Heart left ventricle (tissue), 16 donors: ENCODE data around the gene CNN3. TPM values are rescaled to one million over a fixed set of nuclear protein-coding genes. Genes with fewer than 3 reads are reported as not detected.
A peak's percentile ranks its signal among the peaks of the same experiment; 100 is the strongest.

Experiments used
- ATAC-seq, 4 donors: fragments of 200-7000 bp; cut with Tn5 transposase; one replicate each; pipeline ENCODE4 v1.9.1; 2020 to 2022; ENCODE audit warnings: moderate library complexity in 4 of 4, mild to moderate bottlenecking in 3 of 4, moderate number of reproducible peaks in 1 of 4
- DNase-seq, 5 donors: peaks; one replicate each; pipeline ENCODE4 v3.0.0-alpha.2; 2020
- H3K27ac ChIP-seq, 12 donors: fragments of 200-600 bp; sonication (generic) in 4 of 12; one replicate each; pipeline versions ENCODE4 v1.5.0 to v1.8.0; 2016 to 2022; ENCODE audit warnings: mild to moderate bottlenecking in 2 of 12
- H3K27me3 ChIP-seq, 9 donors: fragments of 200-600 bp; sonication (generic) in 2 of 9; one replicate each; pipeline versions ENCODE4 v1.5.1 to v1.8.0; 2016 to 2022; ENCODE audit warnings: mild to moderate bottlenecking in 3 of 9
- H3K36me3 ChIP-seq, 9 donors: fragments of 200-600 bp; sonication (generic) in 2 of 9; one replicate each; pipeline versions ENCODE4 v1.5.0 to v1.8.0; 2018 to 2022; ENCODE audit warnings: mild to moderate bottlenecking in 2 of 9
- H3K4me1 ChIP-seq, 12 donors: fragments of 200-600 bp; sonication (generic) in 4 of 12; one replicate each; pipeline versions ENCODE4 v1.5.0 to v1.8.0; 2016 to 2022; ENCODE audit warnings: mild to moderate bottlenecking in 3 of 12
- H3K4me3 ChIP-seq, 12 donors: fragments of 200-600 bp; sonication (generic) in 4 of 12; one replicate each; pipeline versions ENCODE4 v1.5.0 to v1.8.0; 2017 to 2022; ENCODE audit warnings: mild to moderate bottlenecking in 9 of 12, moderate library complexity in 4 of 12
- H3K9me3 ChIP-seq, 12 donors: fragments of 200-600 bp; sonication (generic) in 4 of 12; one replicate each; pipeline versions ENCODE4 v1.5.0 to v1.8.0; 2016 to 2022; ENCODE audit warnings: mild to moderate bottlenecking in 1 of 12
- CTCF ChIP-seq, 12 donors: fragments of 200-600 bp; sonication (generic) in 4 of 12; IDR thresholded peaks; one replicate each; pipeline versions ENCODE4 v1.5.0 to v1.8.0; 2018 to 2022; ENCODE audit warnings: antibody characterized with exemption in 12 of 12, mild to moderate bottlenecking in 5 of 12
- POLR2A ChIP-seq, 2 donors: fragments of 450-650 bp; IDR thresholded peaks; one replicate each; pipeline ENCODE4 v1.6.1; 2017; ENCODE audit warnings: antibody characterized with exemption in 2 of 2, mild to moderate bottlenecking in 2 of 2, moderate library complexity in 2 of 2
- WGBS, 4 donors: extraction: QIAGEN DNeasy Blood & Tissue Kit in 2 of 4; methylation state at CpG; one replicate each; pipeline versions ENCODE4 v1.1.5 to v1.1.7; 2013 to 2018; 5-methylcytosine and 5-hydroxymethylcytosine counted together
- intact Hi-C, 10 donors: fragments of 100-400 bp; cut with DNase I; formaldehyde crosslinking; loops; one replicate each; pipeline versions ENCODE4 v1.11.1 to v1.14.2; 2022
- polyA plus RNA-seq, 2 donors: library from polyadenylated mRNA; stranded (reverse); fragments of 200-250 nt; gene quantifications; one replicate each; pipeline ENCODE4 v1.2.3, GENCODE V29; 2013
- total RNA-seq, 9 donors: library from RNA; depleted of rRNA in 2 of 9; stranded (reverse); fragments of >200 nt in 2 of 9; fragmentation: NEBNext Ultra II Directional in 3 of 9; extraction: Animal tissue kit (Norgen Biotek cat#: 25700) in 3 of 9; gene quantifications; one replicate each; pipeline versions ENCODE4 v1.1.0 to v1.2.4, GENCODE V29; 2016 to 2023
- donor health status: ischemic (EF 13 %, LVEDD 7.1; RV severe dilation, severe dysfunction).
- donor health status: healthy with polysubstance abuse.
- donor health status: DM: no; HTN: yes; CAD: no.
- donor health status: DM: no; HTN: no; CAD: no.
- donor health status: ischemic (EF 25% LVEDD 6.9; RV normal size, moderate dysfunction).
- donor health status: ischemic (EF 25% LVEDD 5.7; RV mildly dilated, moderate dysfunction).
- donor health status: healthy.
- donor health status: DM: yes; HTN: yes; CAD: no.
- donor health status: ischemic (EF 35%, LVEDD 5.7; RV mildly dilated, moderate dysfunction).
- donor health status: nonischemic (EF 11% LVEDD 7.7; RV severe dilation, severe dysfunction).
- donor health status: DM: yes; HTN: yes; CAD: no.
- donor health status: PGD.
- donor health status: ischemic (EF 29% LVEDD 5.4; RV normal size, mild dysfunction).
- donor health status: nonischemic (EF 23%, LVEDD 6.1; RV moderate dilation, normal function).

Gene CNN3
- total and polyA plus RNA-seq, 11 donors, result 23.8 to 115 (median 73.8) TPM

- peak overlapping the region in 1 of 12 donors; percentile 46 for H3K27ac ChIP-seq
Observed at GRCh38 chr1:94912263-94913184, 14.4 kb downstream of the CNN3 start.

GRCh38 chr1:94909486-94909885 lies 17.4 kb downstream of the CNN3 start:
- no peaks in the 10 kb centered on the region for H3K9me3 ChIP-seq
- peak in 1 of 4 donors; percentile 30 for ATAC-seq
- no peaks in the 10 kb centered on the region for H3K27me3 ChIP-seq
- intact Hi-C loops, result loop anchor here in 1 of 10 donors (2.0 kb wide), 1 partner anchor 31 kb away; no protein-coding TSS in a partner anchor
- WGBS, 4 donors, result 81 to 86% (median 84%) methylated on average over 6 of the region's 6 CpGs
- H3K27ac ChIP-seq, result no peak overlapping the region
- H3K36me3 ChIP-seq, result peaks cover 0 to 18% (median 0%) of the 10 kb centered on the region in 9 donors
- no peak overlapping the region for H3K4me3 ChIP-seq
- peaks cover 0 to 97% (median 41%) of the 10 kb centered on the region in 12 donors for H3K4me1 ChIP-seq
- DNase-seq, result no peak
- TF ChIP-seq POLR2A (IDR thresholded peaks at IDR 0.05) (no peak), CTCF (IDR thresholded peaks at IDR 0.05) (no peak)

More at GRCh38 chr1:94912263-94913184, 14.4 kb downstream of the CNN3 start:
- no peaks in the 10 kb centered on the region for H3K9me3 ChIP-seq
- DNase-seq, result no peak
- peaks cover 0 to 13% (median 0%) of the 10 kb centered on the region in 9 donors for H3K36me3 ChIP-seq
- no peak overlapping the region for H3K4me3 ChIP-seq
- no peaks in the 10 kb centered on the region for H3K27me3 ChIP-seq
- WGBS, 4 donors, result 53 to 64% (median 60%) methylated on average over 9 of the region's 9 CpGs
- intact Hi-C loops, result loop anchor here in 3 of 10 donors (5.0 to 10.0 kb wide), 3 partner anchors 40 to 58 kb away; no protein-coding TSS in a partner anchor
- H3K4me1 ChIP-seq, result peaks cover 0 to 96% (median 41%) of the 10 kb centered on the region in 12 donors
- TF ChIP-seq POLR2A (IDR thresholded peaks at IDR 0.05) (no peak), CTCF (IDR thresholded peaks at IDR 0.05) (no peak)
- ATAC-seq, result peak in 2 of 4 donors; percentile 40 to 41

GRCh38 chr1:94908965-94909364 lies 17.9 kb downstream of the CNN3 start:
- Histone ChIP-seq H3K36me3 (peaks cover 0 to 18% (median 0%) of the 10 kb centered on the region in 9 donors), H3K27ac (no peak overlapping the region), H3K4me1 (peaks cover 0 to 96% (median 39%) of the 10 kb centered on the region in 12 donors), H3K4me3 (no peak overlapping the region), H3K9me3 (no peaks in the 10 kb centered on the region), H3K27me3 (no peaks in the 10 kb centered on the region)
- intact Hi-C loops, result loop anchor here in 1 of 10 donors (2.0 kb wide), 1 partner anchor 30 kb away; no protein-coding TSS in a partner anchor
- 90 to 100% (median 97%) methylated on average over 2 of the region's 2 CpGs for WGBS, 4 donors
- no peak for ATAC-seq
- no peak for DNase-seq
- no peak for TF ChIP-seq POLR2A (IDR thresholded peaks at IDR 0.05)
- TF ChIP-seq CTCF (IDR thresholded peaks at IDR 0.05), result no peak

- intact Hi-C loops, result loop anchor here in 1 of 10 donors (2.0 kb wide), 1 partner anchor 29 kb away; no protein-coding TSS in a partner anchor
- Histone ChIP-seq H3K4me3 (no peak overlapping the region), H3K27ac (no peak overlapping the region), H3K4me1 (peaks cover 0 to 96% (median 31%) of the 10 kb centered on the region in 12 donors), H3K27me3 (no peaks in the 10 kb centered on the region), H3K9me3 (no peaks in the 10 kb centered on the region), H3K36me3 (peaks cover 0 to 18% (median 2%) of the 10 kb centered on the region in 9 donors)
- 88 to 94% (median 92%) methylated on average over 7 of the region's 7 CpGs for WGBS, 4 donors
- DNase-seq, result no peak
- TF ChIP-seq CTCF (IDR thresholded peaks at IDR 0.05) (no peak), POLR2A (IDR thresholded peaks at IDR 0.05) (no peak)
- ATAC-seq, result no peak
Observed at GRCh38 chr1:94908190-94908589, 18.7 kb downstream of the CNN3 start.
